Activated T-cell treated with anti-CD3 and anti-CD28 coated beads, Interleukin-2, amount 50 U/mL, for 72 hours (primary cell): ENCODE measurements around the gene ABCC1. TPM values are rescaled to one million over a fixed set of nuclear protein-coding genes. Genes with fewer than 3 reads are reported as not detected.

ENCODE experiments used
- ATAC-seq, 2 donors: fragments of 150-1000 bp; cut with Tn5 transposase; replicated peaks in 1 of 2; 2 replicates each; pipeline ENCODE4 v1.10.0; 2021; ENCODE audit warnings: moderate library complexity in 2 of 2, mild to moderate bottlenecking in 1 of 2
- DNase-seq, 2 donors: peaks; one replicate each; pipeline ENCODE4 v3.0.0; 2021 to 2022; ENCODE audit warnings: mixed read lengths in 1 of 2
- H3K27ac Mint-ChIP-seq: one replicate; pipeline ENCODE4 v1.8.0; 2022; ENCODE audit warnings: mild to moderate bottlenecking, moderate library complexity, mixed read lengths
- H3K27me3 Mint-ChIP-seq: one replicate; pipeline ENCODE4 v1.8.0; 2022; ENCODE audit warnings: low read depth, mixed read lengths
- H3K36me3 Mint-ChIP-seq, 2 donors: one replicate each; pipeline ENCODE4 v1.8.0; 2022; ENCODE audit warnings: mixed read lengths in 2 of 2, mild to moderate bottlenecking in 1 of 2; ENCODE audit not compliant: insufficient read depth in 2 of 2
- H3K4me1 Mint-ChIP-seq: one replicate; pipeline ENCODE4 v1.8.0; 2022; ENCODE audit warnings: low read depth, mixed read lengths
- H3K4me3 Mint-ChIP-seq, 2 donors: one replicate each; pipeline ENCODE4 v1.8.0; 2022; ENCODE audit warnings: mild to moderate bottlenecking in 2 of 2, mixed read lengths in 2 of 2, moderate library complexity in 2 of 2
- H3K9me3 Mint-ChIP-seq, 2 donors: one replicate each; pipeline ENCODE4 v1.8.0; 2022; ENCODE audit warnings: mixed read lengths in 2 of 2
- total RNA-seq, 2 donors: library from RNA; stranded (reverse); gene quantifications; one replicate each; pipeline ENCODE4 v1.2.3, GENCODE V29; 2022

The ABCC1 gene
- total RNA-seq, 2 donors from 2014 or later = 82.3 to 90.4 TPM

DNA sequence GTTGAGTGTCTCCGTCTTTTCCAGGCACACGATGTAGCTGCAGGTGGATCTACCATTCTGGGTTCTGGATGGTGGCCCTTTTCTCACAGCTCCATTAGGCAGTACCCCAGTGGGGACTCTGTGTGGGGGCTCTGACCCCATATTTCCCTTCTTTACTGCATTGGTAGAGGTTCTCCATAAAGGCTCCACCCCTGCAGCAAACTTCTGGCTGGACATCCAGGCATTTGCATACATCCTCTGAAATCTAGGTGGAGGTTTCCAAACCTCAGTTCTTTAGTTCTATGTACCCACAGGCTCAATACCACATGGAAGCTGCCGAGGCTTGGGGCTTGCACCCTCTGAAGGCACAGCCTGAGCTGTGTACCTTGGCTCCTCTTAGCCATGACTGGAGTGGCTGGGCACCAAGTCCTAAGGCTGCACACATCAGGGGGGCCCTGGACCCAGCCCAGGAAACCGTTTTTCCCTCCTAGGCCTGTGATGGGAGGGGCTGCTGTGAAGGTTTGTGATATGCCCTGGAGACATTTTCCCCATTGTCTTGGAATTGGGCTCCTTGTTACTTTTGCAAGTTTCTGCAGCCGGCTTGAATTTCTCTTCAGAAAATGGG is 14.0 kb downstream of the ABCC1 start:
- H3K27me3 Mint-ChIP-seq = no peaks in the 10 kb centered on the region
- H3K36me3 Mint-ChIP-seq = peaks cover 19 to 37% of the 10 kb centered on the region in 2 donors
- peak overlapping the region; percentile 99 for H3K27ac Mint-ChIP-seq
- DNase-seq (no peak), ATAC-seq (no peak)
- peak overlapping the region; percentile 9 to 31 for H3K4me3 Mint-ChIP-seq
- H3K9me3 Mint-ChIP-seq = peaks cover 3 to 13% of the 10 kb centered on the region in 2 donors
- peaks cover 79% of the 10 kb centered on the region for H3K4me1 Mint-ChIP-seq

DNA sequence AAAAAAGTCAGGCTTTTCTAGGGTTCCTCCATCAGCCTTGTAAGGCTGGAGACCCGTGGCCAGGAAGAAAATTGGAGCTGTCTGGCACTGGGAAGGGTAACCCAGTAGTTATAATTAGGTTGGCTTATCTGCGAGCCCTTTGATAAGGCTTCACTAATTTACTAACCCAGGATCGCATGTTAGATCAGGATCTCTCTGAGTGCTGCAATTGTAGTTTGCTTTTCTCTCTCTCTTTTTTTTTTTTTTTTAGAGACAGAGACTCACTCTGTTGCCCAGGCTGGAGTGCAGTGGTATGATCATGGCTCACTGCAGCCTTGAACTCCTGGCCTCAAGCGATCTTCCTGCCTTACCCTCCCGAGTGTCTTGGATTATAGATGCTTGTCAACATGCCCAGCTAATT is 17.0 kb downstream of the ABCC1 start:
- H3K4me3 Mint-ChIP-seq = no peak overlapping the region
- peaks cover 6 to 20% of the 10 kb centered on the region in 2 donors for H3K9me3 Mint-ChIP-seq
- H3K27ac Mint-ChIP-seq = no peak overlapping the region
- DNase-seq = no peak
- H3K4me1 Mint-ChIP-seq = peaks cover 51% of the 10 kb centered on the region
- ATAC-seq = no peak
- no peaks in the 10 kb centered on the region for H3K27me3 Mint-ChIP-seq
- H3K36me3 Mint-ChIP-seq = peaks cover 27 to 45% of the 10 kb centered on the region in 2 donors

DNA sequence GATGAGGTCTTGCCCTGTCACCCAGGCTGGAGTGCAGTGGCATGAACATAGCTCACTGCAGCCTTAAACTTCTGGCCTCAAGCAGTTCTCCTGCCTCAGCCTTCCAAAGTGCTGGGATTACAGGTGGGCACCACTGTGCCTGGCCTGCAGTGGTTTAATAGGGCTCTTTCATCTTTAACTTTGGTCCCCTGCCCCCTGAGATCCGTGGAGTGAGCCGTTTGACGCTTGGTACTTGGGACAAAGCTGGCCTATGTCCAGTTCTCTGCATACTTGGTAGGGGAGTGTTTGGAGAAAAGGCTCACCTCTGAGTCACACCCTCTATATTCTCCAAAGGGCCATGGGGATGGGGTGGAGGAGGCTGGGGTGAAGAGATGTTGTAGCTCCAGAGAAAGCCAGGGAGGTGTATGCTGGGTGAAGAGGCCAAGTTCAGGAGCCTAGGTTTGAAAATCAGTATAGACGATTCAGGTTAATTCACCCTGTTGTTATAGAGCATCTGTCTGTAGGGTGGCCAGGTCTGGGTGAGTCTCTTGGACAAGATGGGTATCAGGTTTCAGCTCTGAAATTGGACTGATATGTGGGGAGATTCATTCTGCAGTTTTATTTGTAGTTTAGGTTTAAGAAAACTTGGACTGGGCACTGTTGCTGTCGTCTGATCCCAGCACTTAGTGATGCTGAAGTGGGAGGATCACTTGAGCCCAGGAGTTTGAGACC is 17.6 kb downstream of the ABCC1 start:
- ATAC-seq (peak in 1 of 2 donors; percentile 15), DNase-seq (no peak)
- H3K27ac Mint-ChIP-seq = no peak overlapping the region
- peaks cover 45% of the 10 kb centered on the region for H3K4me1 Mint-ChIP-seq
- no peaks in the 10 kb centered on the region for H3K27me3 Mint-ChIP-seq
- peaks cover 31 to 45% of the 10 kb centered on the region in 2 donors for H3K36me3 Mint-ChIP-seq
- H3K4me3 Mint-ChIP-seq = no peak overlapping the region
- H3K9me3 Mint-ChIP-seq = peaks cover 9 to 23% of the 10 kb centered on the region in 2 donors

DNA sequence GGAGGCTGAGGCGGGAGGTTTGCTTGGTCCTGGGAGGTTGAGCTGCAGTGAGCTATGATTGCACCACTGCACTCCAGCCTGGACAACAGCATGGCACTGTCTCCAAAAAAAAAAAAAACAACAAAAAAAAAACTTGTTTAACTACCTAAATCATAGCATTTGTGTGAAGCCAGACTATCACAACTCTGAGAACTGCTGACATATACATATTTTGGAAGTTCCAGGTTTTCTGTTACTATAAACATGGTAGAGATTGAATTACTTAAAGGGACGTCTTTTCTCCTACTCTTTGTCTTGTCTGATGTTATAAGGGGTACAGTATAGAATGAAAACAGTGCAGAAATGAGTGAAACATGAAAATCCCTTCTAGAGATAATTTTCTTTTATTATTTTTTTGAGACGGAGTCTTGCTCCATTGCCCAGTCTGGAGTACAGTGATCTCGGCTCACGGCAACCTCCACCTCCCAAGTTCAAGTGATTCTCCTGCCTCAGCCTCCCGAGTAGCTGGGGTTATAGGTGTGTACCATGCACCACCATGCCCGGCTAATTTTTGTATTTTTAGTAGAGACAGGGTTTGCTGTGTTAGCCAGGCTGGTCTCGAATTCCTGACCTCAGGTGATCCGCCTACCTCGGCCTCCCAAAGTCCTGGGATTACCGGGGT is 18.4 kb downstream of the ABCC1 start:
- Mint-ChIP-seq H3K9me3 (peaks cover 9 to 23% of the 10 kb centered on the region in 2 donors), H3K4me1 (peaks cover 37% of the 10 kb centered on the region), H3K27ac (no peak overlapping the region), H3K36me3 (peaks cover 31 to 43% of the 10 kb centered on the region in 2 donors), H3K27me3 (no peaks in the 10 kb centered on the region), H3K4me3 (no peak overlapping the region)
- ATAC-seq (no peak), DNase-seq (no peak)

DNA sequence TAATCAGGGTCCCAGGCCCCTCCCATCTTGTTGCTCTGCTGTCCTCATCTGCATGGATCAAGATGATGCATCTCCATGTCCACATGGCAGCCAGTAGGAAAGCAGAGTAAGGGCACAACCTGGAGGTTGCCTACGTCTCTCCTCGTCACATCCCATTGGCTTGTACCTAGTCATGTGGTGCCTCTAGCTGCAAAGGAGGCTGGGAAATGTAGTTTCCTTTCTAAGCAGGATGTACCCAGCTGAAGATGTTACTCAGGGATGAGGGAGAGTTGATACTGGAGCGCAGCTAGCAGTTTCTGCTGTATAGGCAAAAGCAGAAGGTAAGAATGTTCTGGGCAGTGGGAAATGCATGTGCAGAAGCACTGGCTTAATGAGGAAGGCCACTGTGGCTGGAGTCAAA is 20.8 kb downstream of the ABCC1 start:
- ATAC-seq (peak in 1 of 2 donors; percentile 41), DNase-seq (no peak)
- Mint-ChIP-seq H3K9me3 (peaks cover 9 to 15% of the 10 kb centered on the region in 2 donors), H3K27ac (no peak overlapping the region), H3K4me3 (no peak overlapping the region), H3K36me3 (peaks cover 25% of the 10 kb centered on the region in 2 donors), H3K27me3 (no peaks in the 10 kb centered on the region), H3K4me1 (peaks cover 33% of the 10 kb centered on the region)

DNA sequence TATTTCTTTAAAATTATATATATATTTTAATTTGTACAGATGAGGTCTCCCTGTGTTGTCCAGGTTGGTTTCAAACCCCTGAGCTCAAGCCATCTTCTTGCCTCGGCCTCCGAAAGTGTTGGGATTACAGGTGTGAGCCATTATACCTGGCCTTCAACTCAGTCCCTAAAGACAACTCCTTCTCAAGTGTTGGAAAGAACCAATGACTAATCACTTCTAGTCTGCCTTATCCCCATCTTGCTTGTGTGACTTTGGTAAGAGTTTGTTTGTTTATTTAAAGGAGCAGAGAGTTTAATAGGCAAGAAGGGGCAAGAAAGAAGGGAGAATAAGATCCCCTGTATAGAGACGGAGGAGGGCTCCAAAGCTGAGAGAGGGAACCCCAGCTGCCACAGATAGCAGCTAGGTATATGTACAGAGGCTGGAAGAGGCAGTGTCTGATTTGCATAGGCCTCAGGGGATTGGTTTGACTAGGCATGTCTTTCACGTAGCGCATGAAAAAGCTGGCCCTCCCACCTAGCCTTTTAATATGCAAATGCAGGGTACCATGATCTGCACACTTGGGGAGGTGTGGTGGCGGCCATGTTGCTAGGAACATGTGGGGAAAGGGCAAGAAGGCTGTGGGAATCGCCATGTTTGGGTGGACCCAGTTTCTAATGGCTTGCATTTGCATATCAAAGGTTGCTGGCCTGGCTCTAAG is 21.5 kb downstream of the ABCC1 start:
- no peaks in the 10 kb centered on the region for H3K27me3 Mint-ChIP-seq
- H3K4me3 Mint-ChIP-seq = no peak overlapping the region
- DNase-seq (no peak), ATAC-seq (no peak)
- H3K9me3 Mint-ChIP-seq = peaks cover 9 to 15% of the 10 kb centered on the region in 2 donors
- peaks cover 21 to 25% of the 10 kb centered on the region in 2 donors for H3K36me3 Mint-ChIP-seq
- peaks cover 32% of the 10 kb centered on the region for H3K4me1 Mint-ChIP-seq
- no peak overlapping the region for H3K27ac Mint-ChIP-seq

DNA sequence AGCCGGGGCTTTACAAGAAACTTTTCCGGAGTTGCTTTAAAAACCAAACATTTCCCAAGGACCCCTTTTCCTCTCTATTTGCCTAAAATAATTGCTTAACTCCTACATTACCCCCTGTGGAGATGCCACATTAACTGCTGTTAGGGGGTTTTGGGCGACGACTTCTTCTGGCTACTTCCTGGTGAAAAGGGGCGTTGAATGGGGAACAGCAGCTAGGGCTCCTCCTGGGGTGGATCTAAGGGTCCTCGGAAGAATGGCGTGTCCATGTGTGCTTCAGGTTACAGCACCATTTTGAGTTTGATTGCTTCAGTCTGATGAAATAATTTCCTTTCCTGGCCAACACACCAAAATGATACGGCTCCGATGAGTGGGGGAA is 22.0 kb downstream of the ABCC1 start:
- ATAC-seq = no peak
- peaks cover 23 to 25% of the 10 kb centered on the region in 2 donors for H3K36me3 Mint-ChIP-seq

DNA sequence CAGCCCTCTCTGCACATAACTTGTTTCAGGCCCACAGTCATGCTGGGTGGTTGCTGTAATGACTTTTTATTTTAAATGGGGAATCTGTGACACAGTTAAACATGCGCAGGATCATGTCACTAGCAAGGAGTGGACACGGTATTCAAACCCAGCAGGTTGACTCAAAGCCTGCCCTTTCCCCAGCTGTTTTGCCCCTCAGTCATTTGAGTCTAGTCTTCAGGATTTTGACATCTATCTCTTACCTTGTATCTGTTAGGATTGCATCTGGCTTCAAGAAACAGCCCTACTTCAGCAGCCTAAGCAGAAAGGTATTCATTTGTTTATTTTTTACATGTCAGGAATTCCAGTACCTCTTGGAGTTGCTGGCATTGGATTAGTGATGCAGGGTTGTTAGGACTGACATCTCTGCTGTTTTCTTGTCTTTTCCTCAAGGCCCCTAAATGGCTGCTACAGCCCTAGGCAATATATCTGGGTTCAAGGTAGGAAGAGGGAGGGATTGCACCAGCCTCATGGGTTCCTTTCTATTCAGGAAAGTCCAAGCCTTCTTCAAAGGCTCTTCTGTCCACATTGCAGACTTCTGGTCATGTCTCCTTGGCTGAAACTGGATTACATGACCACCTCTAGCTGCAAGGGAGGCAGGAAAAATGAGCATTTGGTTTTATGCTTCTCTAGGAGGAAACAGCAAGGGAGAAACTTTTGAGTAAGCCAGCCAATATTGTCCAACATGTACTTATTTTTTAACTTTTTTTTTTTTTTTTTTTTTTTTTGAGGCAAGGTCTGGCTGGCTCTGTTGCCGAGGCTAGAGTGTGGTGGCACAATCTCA is 22.8 kb downstream of the ABCC1 start:
- ATAC-seq (no peak), DNase-seq (no peak)
- Mint-ChIP-seq H3K36me3 (peaks cover 26 to 27% of the 10 kb centered on the region in 2 donors), H3K9me3 (peaks cover 9 to 16% of the 10 kb centered on the region in 2 donors), H3K27ac (no peak overlapping the region), H3K4me3 (no peak overlapping the region), H3K27me3 (no peaks in the 10 kb centered on the region), H3K4me1 (peaks cover 33% of the 10 kb centered on the region)

More for the DNA sequence above, 22.0 kb downstream of the ABCC1 start:
- Mint-ChIP-seq H3K9me3 (peaks cover 9 to 15% of the 10 kb centered on the region in 2 donors), H3K4me1 (peaks cover 34% of the 10 kb centered on the region), H3K27ac (no peak overlapping the region), H3K4me3 (no peak overlapping the region), H3K27me3 (no peaks in the 10 kb centered on the region)
- DNase-seq = no peak

DNA sequence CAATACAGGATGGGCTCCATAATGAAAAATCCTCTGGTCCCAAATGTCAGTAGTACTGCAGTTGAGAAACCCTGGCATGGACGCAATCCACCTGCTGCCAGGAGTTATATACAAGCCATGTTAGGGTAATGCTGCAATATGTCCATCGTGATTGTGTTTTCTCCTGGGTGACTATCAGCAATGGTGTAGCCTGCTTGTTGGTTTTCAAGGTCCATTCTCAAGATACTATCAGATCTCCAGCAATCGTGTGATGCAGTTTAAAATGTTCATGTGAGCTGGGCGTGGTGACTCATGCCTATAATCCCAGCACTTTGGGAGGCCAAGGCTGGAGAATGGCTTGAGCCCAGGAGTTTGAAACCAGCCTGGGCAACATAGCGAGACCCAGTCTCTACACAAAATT is 24.0 kb downstream of the ABCC1 start:
- H3K9me3 Mint-ChIP-seq = peaks cover 13 to 21% of the 10 kb centered on the region in 2 donors
- H3K27ac Mint-ChIP-seq = no peak overlapping the region
- no peaks in the 10 kb centered on the region for H3K27me3 Mint-ChIP-seq
- peaks cover 34 to 38% of the 10 kb centered on the region in 2 donors for H3K36me3 Mint-ChIP-seq
- H3K4me1 Mint-ChIP-seq = peaks cover 33% of the 10 kb centered on the region
- no peak overlapping the region for H3K4me3 Mint-ChIP-seq
- DNase-seq = no peak
- no peak for ATAC-seq

DNA sequence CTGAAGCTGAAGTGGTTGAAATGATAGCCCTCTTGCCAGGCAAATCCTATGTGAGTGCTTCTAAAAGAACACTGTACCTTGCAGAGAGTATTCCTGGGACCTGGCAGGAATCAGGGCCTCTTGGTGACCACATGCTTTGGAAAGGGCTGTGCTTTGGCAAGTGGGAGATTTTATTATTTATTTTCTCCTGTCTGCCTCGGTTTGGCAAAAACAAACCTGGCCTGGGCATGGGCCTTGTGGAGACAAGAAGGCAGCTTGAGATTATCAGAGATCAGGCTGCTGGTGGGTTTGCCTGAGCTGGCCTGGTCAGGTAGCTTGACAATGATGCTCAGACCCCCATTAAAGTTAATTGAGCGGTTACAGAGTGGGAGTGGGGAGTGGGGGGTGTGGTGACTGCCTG is 24.6 kb downstream of the ABCC1 start:
- Mint-ChIP-seq H3K27ac (peak overlapping the region; percentile 63), H3K4me3 (no peak overlapping the region), H3K9me3 (peaks cover 17 to 23% of the 10 kb centered on the region in 2 donors), H3K4me1 (peaks cover 33% of the 10 kb centered on the region), H3K27me3 (no peaks in the 10 kb centered on the region), H3K36me3 (peaks cover 38 to 45% of the 10 kb centered on the region in 2 donors)
- DNase-seq (no peak), ATAC-seq (no peak)

DNA sequence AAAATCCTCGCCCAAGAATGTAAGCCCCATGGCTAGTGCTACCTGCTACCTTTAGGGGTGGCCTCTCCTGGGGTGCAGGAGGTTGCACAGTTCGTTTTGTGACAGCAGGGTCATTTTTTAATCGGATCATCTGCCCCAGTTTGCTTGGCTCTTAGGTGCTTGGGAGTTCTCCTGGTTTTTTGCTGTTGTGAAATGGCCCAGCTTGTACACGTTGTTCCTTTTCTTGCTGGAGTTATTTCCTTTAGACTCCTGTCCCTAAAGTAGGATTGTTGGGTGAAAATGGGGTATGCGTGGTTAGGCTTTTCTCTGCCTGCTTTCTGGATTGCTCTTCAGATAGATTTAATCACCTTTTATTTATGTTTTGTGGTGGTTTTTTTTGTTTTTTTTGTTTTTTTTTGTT is 25.8 kb downstream of the ABCC1 start:
- Mint-ChIP-seq H3K4me3 (no peak overlapping the region), H3K27me3 (no peaks in the 10 kb centered on the region), H3K4me1 (peaks cover 33% of the 10 kb centered on the region), H3K27ac (no peak overlapping the region), H3K36me3 (peaks cover 45 to 52% of the 10 kb centered on the region in 2 donors), H3K9me3 (peaks cover 21 to 29% of the 10 kb centered on the region in 2 donors)
- no peak for ATAC-seq
- no peak for DNase-seq

DNA sequence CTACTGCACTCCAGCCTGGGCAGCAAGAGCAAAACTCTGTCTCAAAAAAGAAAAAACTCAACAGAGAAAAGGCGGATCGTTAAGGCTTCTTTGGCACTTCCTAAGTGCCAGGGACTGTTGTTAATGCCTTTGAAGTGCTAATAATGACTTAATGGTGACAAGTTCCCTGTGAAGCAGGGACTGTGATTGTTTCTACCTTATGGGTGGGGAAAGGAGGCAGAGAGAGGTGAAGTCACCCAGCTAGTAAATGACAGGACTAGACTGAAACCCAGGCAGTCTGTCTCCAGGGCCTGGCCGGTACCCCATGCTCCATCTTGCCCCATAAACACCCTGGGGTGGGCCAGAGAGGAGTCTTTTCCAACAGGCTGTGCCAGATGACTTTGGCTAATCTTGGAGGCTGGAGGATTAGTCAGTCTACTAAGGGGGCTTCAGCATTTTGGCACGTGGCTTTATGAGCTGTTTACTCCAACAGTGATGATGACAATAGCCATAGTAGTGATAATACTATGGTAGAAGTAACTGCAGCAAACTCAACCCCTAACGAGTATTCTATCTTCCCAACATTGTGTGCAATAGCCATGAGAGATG is 26.9 kb downstream of the ABCC1 start:
- H3K4me1 Mint-ChIP-seq = peaks cover 33% of the 10 kb centered on the region
- H3K9me3 Mint-ChIP-seq = peaks cover 22 to 29% of the 10 kb centered on the region in 2 donors
- H3K27ac Mint-ChIP-seq = peak overlapping the region; percentile 62
- DNase-seq (no peak), ATAC-seq (no peak)
- H3K4me3 Mint-ChIP-seq = no peak overlapping the region
- peaks cover 47 to 50% of the 10 kb centered on the region in 2 donors for H3K36me3 Mint-ChIP-seq
- H3K27me3 Mint-ChIP-seq = no peaks in the 10 kb centered on the region
